CD4-positive, alpha-beta T cell treated with Interleukin-15 for 1 hour (primary cell): ENCODE measurements around the gene HEATR5B.
"Not testable (repeated sequence)": the region's sequence is repeated elsewhere in the genome, so short reads cannot be mapped to it uniquely, and the experiment has no call there.

Experiments used
- DNase-seq: peaks from one replicate; pipeline ENCODE4 v3.0.0-alpha.2; 2020

Gene HEATR5B

DNA sequence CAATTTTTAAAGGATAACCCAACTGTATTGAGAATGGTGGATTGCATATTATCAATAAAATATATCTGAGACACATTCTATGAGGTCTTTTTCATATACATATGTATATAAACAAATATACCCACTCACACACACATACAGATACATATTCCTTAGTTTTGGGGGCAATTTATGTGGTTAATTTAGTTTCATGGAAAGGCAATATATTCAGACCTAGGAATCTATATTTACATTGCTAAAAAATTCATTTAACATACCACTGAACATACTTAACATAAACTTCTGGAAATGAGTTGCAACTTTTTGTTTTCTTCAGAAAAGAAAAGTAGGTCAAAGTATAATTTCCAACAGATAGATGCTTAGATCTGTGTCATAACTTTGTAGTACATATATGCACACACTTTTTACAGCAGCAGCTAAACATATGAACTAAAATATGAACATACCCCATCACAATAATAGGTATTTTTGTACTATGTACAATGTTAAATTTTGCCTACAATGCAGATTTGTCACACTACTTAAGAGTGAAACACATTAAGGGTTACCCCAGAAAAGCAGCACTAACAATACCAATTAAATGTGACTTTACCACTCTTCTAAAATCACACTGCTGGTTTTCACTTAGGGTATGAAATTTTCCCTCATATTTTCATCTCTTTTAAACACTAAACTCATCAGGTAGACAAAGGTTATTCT, 23.0 kb downstream of the HEATR5B start:
- no peak for DNase-seq

GRCh38 chr2:37060446-37060845, 23.7 kb downstream of the HEATR5B start:
- DNase-seq, result no peak

DNA sequence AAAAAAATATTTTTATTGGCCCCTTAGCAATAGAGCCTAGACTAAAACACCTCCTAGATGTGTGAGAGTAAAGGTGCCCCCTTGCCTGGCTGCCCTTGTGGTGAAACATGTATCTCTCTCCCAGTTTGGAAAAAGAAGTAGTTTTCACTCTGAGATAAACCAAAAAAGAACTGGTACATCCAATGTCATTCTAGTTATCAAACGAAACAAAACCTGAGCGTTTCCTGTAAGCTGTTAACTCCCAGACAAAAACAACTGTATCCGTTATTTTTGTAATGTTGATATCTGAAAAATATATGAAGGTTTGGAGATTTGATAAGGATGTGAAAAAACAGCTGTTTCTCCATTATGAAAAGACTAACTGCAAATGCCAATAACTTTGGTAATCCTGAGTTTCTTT, 24.3 kb downstream of the HEATR5B start:
- no peak for DNase-seq

- no peak for DNase-seq
These were observed 31.4 kb downstream of the HEATR5B start for GRCh38 chr2:37052600-37053332.

- no peak for DNase-seq
These were observed 44.6 kb downstream of the HEATR5B start for GRCh38 chr2:37039580-37039979.

GRCh38 chr2:37037771-37038170, 46.4 kb downstream of the HEATR5B start:
- DNase-seq, result no peak

GRCh38 chr2:37029758-37030157, 54.4 kb downstream of the HEATR5B start:
- no peak for DNase-seq

- DNase-seq, result no peak
These were observed 58.1 kb downstream of the HEATR5B start for GRCh38 chr2:37026050-37026449.

DNA sequence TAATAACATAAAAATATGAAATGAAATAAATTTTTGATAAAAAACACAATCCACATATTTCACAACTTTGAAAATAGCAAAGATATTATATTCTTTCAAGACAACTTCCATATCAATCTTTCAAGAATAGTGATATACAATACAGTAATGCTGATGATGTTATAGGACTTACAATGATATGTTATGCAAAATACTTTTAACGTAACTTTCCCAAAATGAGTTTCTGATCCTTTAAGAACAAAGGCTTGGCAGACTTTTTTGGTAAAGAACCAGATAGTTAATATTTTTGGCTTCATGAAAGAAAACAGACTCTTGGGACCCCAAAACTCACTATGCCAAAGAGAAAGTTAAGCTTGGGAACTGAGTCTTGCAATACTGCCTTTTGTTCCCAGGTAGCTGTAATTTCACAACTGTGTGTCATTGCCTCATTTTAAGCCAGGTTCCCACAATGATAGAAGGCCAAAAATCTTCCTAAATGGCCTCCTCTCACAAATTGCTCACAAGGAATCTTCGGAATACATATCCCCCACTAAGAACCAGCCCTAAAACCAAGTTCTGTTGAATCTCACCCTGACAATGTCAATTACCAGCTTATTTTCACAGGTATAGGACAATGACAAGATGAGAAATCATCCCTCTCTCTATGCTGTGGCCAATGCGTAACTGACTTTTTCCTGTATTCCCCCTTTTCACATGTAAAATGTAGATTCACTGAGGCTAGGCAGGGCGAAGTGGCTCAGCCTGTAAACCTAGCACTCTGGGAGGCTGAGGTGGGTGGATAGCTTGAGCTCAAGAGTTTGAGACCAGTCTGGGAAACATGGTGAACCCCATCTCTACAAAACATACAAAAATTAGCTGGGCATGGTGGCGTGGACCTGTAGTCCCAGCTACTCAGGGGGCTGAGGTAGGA, 63.0 kb downstream of the HEATR5B start:
- no peak for DNase-seq

- no peak for DNase-seq
These were observed 63.8 kb downstream of the HEATR5B start for GRCh38 chr2:37020212-37020886.

DNA sequence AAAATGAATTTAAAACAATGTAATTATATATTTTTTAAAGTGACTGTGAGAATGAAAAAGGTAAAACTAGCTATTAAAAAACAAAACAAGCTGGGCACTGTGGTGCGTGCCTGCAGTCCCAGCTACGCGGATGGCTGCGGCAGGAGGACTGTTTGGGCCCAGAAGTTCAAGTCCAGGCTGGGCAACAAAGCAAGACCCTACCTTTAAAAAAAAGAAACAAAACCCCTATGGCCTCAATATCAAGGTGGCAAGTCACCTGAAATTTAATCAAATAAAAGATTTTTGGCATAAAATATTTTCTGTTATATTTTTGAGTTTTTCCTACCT, 70.9 kb downstream of the HEATR5B start:
- DNase-seq, result no peak

DNA sequence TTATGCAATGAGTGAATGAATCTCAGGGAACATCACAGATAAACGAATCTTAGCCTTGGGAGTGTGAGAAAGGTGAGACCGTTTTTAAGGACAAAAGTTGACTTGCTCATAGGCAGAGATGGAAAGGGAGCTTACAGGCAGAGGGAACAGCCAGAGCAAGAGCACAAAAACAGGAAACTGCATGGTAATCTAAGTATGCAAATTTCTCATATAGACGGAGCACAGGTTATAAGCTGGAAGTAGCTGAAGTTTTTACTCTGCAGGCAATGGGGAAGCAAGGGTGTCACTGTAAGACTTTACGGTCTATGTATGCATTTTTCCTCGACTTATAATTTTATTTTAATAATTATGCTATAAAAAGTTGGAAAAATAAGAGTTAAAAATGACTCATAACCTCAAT, 73.0 kb downstream of the HEATR5B start:
- DNase-seq, result no peak

DNA sequence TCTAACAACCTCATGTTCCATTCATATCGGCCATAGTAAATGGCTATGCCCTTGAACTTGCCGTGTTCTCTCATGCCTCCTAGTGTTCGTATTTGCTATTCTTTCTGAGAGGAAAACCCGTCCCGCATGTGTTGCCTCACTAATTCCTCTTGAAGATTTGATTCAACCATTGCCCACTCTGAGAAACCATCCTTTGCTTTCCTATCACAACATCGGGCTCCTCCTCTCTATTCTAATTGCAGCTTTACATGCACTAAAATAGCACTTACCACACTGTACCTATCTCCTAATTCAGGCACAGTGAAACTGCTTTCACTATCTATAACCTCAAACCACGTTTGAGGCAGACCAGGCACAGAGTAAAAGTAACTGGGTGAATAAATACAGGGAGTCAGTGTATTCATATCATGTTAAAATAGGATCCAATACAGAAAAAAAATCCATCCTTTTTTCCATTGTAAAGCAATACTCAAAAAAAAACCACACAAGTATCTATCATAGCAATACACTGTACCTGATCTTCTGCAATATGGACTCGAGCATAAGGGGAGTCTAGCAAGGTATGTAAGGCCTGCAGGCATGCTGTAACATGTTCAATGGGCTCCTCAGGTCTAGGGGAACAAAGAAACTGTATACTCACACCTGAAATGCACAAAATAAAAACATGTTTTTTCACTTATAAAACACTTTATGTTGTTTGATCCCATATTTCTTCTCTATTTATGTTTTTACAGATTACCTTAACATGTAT, 78.9 kb downstream of the HEATR5B start:
- no peak for DNase-seq

DNA sequence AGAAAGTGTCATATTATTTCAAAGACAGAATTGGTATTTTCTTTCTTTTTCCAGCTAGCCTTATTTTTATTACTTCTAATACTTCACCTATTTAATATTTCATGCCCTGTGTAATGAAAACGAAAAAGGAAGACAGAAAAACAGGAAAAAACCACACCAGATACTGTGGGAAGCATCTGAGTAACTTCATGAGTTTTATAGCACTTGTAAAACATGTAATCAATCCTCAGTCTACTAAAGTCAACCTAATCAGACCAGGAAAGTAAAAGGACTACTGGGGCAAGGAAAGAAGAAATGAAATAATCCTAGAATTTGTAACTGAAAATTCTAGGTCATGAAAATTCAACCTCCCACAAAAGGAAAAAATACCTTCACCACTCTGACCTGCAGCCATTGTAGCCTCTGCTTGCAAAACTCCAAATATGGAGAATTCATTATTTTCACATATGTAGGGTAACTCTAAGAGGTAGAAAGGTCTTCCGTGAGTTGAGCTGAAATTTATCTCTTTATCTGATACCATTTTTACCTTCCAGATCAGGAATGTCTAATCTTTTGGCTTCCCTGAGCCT, 83.1 kb downstream of the HEATR5B start:
- DNase-seq, result no peak

DNA sequence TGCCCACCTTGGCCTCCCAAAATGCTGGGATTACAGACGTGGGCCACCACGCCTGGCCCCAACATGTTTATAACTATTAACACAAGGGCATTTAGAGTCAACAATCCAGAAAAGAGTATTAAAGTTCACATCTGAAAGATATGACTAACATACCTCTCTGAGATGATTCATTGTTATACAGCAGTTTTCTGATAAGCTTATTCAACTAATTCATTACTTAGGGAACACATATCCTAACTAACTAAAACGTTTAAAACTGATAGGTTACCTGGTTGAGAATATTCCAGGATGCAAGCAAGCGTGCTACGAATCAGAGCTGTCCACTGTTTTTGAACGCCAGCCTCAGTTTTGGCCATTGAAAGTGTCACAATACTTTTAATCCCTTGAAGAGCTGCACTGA, 83.9 kb downstream of the HEATR5B start:
- DNase-seq, result no peak

DNA sequence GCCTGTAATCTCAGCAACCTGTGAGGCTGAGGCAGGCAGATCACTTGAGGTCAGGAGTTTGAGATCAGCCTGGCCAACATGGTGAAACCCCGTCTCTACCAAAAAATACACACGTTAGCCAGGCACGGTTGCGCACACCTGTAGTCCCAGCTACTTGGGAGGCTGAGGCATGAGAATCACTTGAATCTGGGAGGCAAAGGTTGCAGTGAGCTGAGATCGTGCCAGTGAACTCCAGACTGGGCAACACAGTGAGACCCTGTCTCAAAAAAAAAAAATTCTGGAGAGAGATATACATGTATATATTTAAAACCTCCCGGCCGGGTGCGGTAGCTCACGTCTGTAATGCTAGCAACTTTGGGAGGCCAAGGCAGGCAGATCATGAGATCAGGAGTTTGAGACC, 84.8 kb downstream of the HEATR5B start:
- DNase-seq, result not testable (repeated sequence)

DNA sequence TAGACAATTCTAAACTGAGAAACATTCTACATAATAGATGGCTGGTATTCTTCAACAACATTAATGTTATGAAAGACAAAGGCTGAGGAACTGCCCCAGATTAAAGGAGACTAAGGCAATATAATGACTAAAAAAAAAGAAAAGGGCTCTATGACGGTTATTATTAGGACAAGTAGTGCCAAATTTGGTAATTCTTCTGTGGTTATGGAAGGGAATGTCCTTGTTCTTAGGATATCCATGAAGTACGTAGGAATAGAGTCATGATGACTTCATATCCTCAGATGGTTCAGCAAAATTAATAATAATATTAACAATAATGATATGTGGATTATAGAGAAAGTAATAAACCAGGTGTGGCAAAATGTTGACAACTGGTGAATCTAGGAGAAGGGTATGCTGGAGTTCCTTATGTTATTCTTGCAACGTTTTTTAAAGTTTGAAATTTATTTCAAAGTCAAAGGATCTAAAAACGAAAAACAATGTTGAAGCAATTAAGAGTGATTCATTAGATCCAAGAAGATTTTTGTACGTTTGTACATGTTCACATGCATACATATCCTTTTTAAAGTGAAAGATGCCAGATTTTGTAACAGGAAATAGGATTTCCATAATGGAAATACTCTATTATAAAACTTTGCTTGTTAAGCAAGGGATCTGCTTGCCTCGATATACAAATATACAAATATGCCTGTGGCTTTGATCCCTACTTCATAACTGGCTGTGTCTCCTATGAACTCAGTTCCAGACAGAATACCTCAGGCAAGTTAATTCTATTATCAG, 90.1 kb downstream of the HEATR5B start:
- DNase-seq, result no peak

DNA sequence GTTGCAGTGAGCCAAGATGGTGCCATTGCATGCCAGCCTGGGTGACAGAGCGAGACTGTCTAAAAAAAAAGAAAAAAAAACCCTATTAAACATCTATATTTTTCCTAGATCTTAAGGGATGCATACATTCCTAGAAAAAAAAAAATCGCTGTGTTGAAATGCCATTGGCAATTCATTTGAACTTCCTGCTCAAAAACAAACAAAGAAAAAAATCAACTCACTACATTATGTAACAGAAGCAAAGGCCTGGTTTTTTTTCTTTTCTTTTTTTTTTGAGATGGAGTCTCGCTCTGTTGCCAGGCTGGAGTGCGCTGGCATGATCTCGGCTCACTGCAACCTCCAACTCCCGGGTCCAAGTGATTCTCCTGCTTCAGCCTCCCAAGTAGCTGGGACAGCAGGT, 96.2 kb downstream of the HEATR5B start:
- DNase-seq, result no peak

DNA sequence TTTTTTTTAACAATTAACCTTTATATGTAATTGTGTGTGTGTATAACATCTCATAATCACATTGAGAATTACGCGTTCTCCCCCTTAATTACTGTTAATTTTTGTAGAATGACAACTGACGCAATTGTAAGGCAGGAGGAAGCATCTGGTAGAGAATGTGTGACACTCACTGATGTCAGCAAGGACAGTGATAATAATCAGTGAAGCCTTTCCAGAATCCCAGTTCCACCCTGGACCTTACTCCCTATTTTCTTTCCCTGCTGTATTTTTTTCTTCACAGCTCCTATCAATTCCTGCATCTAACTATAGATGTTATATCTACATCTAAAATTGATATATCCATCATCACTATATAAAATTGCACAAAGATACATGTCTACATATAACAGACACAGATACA, 101.7 kb downstream of the HEATR5B start:
- no peak for DNase-seq

GRCh38 chr2:36981911-36982310, 102.3 kb downstream of the HEATR5B start:
- DNase-seq, result no peak

- not testable (repeated sequence) for DNase-seq
These were observed 105.2 kb downstream of the HEATR5B start for GRCh38 chr2:36979007-36979406.
